GM12892 (cell line): Measurements from ENCODE around the gene IGLL5.

Experiments used
- POLR2A ChIP-seq: IDR thresholded peaks from 2 replicates; pipeline ENCODE4 v1.6.1; 2011; ENCODE audit warnings: low read depth, low read length, control low read depth
- POLR2AphosphoS5 ChIP-seq: IDR thresholded peaks from 2 replicates; pipeline ENCODE4 v1.6.1; 2011; ENCODE audit warnings: low read depth, low read length, control low read depth

- TF ChIP-seq POLR2A = no peak
- TF ChIP-seq POLR2AphosphoS5 = no peak
Observed at GRCh38 chr22:22921575-22921974, 34.0 kb downstream of the IGLL5 start.
